Subcutaneous adipose tissue (tissue), 4 donors: ENCODE measurements around the gene ARG2. TPM values are rescaled to one million over a fixed set of nuclear protein-coding genes. Genes with fewer than 3 reads are reported as not detected.

Experiments
- CTCF ChIP-seq: fragments of 450-650 bp; IDR thresholded peaks from one replicate; pipeline ENCODE4 v1.5.1; 2016; ENCODE audit warnings: low read depth, mild to moderate bottlenecking, control low read depth, antibody characterized with exemption, moderate library complexity
- total RNA-seq, 4 donors: library from RNA; depleted of rRNA; stranded (reverse); fragments of >200 nt; gene quantifications; one replicate each; pipeline ENCODE4 v1.1.0, GENCODE V29; 2016

ARG2 gene
- total RNA-seq, 4 donors from 2014 or later: 2.0 to 4.1 (median 3.3) TPM

GRCh38 chr14:67574806-67575205, 44.9 kb upstream of the ARG2 start:
- no peak for TF ChIP-seq CTCF

GRCh38 chr14:67575684-67576083, 44.0 kb upstream of the ARG2 start:
- no peak for TF ChIP-seq CTCF

- no peak for TF ChIP-seq CTCF
Measured at GRCh38 chr14:67576216-67576955, 43.3 kb upstream of the ARG2 start.

- TF ChIP-seq CTCF: no peak
Measured at GRCh38 chr14:67577181-67577808, 42.4 kb upstream of the ARG2 start.

- no peak for TF ChIP-seq CTCF
Measured at GRCh38 chr14:67577909-67578749, 41.6 kb upstream of the ARG2 start.

- TF ChIP-seq CTCF: no peak
Measured at GRCh38 chr14:67579040-67579439, 40.7 kb upstream of the ARG2 start.

GRCh38 chr14:67579636-67580035, 40.1 kb upstream of the ARG2 start:
- TF ChIP-seq CTCF: no peak
